SK-N-SH (cell line): ENCODE results near the gene ABRACL.

ENCODE experiments used
- CTCF ChIP-seq: fragments of 200-600 bp; sonication (generic); IDR thresholded peaks from 2 replicates; pipeline ENCODE4 v1.6.1; 2017; ENCODE audit warnings: antibody characterized with exemption, mild to moderate bottlenecking, moderate library complexity
- YY1 ChIP-seq: IDR thresholded peaks from 2 replicates; pipeline ENCODE4 v1.4.0; 2012; ENCODE audit warnings: low read depth, mild to moderate bottlenecking

GRCh38 chr6:139050770-139051313 is 22.3 kb downstream of the ABRACL start:
- TF ChIP-seq YY1 (no peak), CTCF (no peak)
